Measurements from ENCODE around the gene BRIX1. TPM values are rescaled to one million over a fixed set of nuclear protein-coding genes. Genes with fewer than 3 reads are reported as not detected.

Gene BRIX1
- total and polyA plus RNA-seq, 9 of the 15 experiments (the other 6 are each of a cell fraction or from before 2014, with no cell fraction given), result 115 to 193 (median 159) TPM

GRCh38 chr5:34898258-34898895, 17.1 kb upstream of the BRIX1 start (continued):
- TF ChIP-seq CHD4 (IDR thresholded peaks at IDR 0.05; ENCODE audit: insufficient read depth, insufficient replicate concordance, low read depth, low read length, poor library complexity, severe bottlenecking) (no peak), RAD21 (CRISPR knock-in tag; conservative IDR thresholded peaks at IDR 0.05 in 1 of 2, IDR thresholded peaks at IDR 0.05 in 1 of 2) (peak; percentile 97 to 98), E2F8 (IDR thresholded peaks at IDR 0.05; ENCODE audit: low read depth, partially characterized antibody) (peak; percentile 25), IRF2 (CRISPR knock-in tag; IDR thresholded peaks at IDR 0.05) (no peak), PHTF2 (CRISPR knock-in tag; IDR thresholded peaks at IDR 0.05) (no peak), HNRNPUL1 (IDR thresholded peaks at IDR 0.05; ENCODE audit: low read length) (no peak), ZSCAN32 (CRISPR knock-in tag; IDR thresholded peaks at IDR 0.05) (no peak), C11orf30 (IDR thresholded peaks at IDR 0.05; ENCODE audit: low read depth) (no peak), SREBF1 (IDR thresholded peaks at IDR 0.05; ENCODE audit: borderline replicate concordance, low read depth, low read length) (no peak), JUND (IDR thresholded peaks at IDR 0.05; ENCODE audit: borderline replicate concordance, low read depth, low read length) (no peak), JUND (tag; IDR thresholded peaks at IDR 0.05; ENCODE audit: borderline replicate concordance, low read depth, low read length) (peak; percentile 34; the same call in 2 of the 3 replicates), KLF10 (CRISPR knock-in tag; IDR thresholded peaks at IDR 0.05) (no peak), ZNF197 (CRISPR knock-in tag; IDR thresholded peaks at IDR 0.05; ENCODE audit: low read depth) (no peak), ZNF436 (CRISPR knock-in tag; IDR thresholded peaks at IDR 0.05) (no peak), DEAF1 (CRISPR knock-in tag; IDR thresholded peaks at IDR 0.05) (peak; percentile 86), ZNF696 (CRISPR knock-in tag; conservative IDR thresholded peaks at IDR 0.05) (no peak)
- TF ChIP-seq, protein P1, sequence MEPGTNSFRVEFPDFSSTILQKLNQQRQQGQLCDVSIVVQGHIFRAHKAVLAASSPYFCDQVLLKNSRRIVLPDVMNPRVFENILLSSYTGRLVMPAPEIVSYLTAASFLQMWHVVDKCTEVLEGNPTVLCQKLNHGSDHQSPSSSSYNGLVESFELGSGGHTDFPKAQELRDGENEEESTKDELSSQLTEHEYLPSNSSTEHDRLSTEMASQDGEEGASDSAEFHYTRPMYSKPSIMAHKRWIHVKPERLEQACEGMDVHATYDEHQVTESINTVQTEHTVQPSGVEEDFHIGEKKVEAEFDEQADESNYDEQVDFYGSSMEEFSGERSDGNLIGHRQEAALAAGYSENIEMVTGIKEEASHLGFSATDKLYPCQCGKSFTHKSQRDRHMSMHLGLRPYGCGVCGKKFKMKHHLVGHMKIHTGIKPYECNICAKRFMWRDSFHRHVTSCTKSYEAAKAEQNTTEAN (CRISPR knock-in tag; IDR thresholded peaks at IDR 0.05), result no peak
- TF ChIP-seq, protein P2, sequence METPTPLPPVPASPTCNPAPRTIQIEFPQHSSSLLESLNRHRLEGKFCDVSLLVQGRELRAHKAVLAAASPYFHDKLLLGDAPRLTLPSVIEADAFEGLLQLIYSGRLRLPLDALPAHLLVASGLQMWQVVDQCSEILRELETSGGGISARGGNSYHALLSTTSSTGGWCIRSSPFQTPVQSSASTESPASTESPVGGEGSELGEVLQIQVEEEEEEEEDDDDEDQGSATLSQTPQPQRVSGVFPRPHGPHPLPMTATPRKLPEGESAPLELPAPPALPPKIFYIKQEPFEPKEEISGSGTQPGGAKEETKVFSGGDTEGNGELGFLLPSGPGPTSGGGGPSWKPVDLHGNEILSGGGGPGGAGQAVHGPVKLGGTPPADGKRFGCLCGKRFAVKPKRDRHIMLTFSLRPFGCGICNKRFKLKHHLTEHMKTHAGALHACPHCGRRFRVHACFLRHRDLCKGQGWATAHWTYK (CRISPR knock-in tag; IDR thresholded peaks at IDR 0.05), result no peak

All from K562 (cell line).